ENCODE results near the gene GPR55.

The GPR55 gene

GRCh38 chr2:230930928-230931555 is 6.0 kb upstream of the GPR55 start:
- Histone ChIP-seq H3K9me3 (replicated peaks; ENCODE audit: low read length) (no peaks in the 10 kb centered on the region), H3K4me1 (ENCODE audit: control insufficient read depth, insufficient read depth, low read length) (peaks cover 9% of the 10 kb centered on the region), H3K4me3 (ENCODE audit: low read length) (no peak overlapping the region), H3K36me3 (ENCODE audit: insufficient read depth, low read length) (no peaks in the 10 kb centered on the region), H3K4me2 (ENCODE audit: low read length) (no peak overlapping the region), H3K9ac (ENCODE audit: low read depth, low read length) (no peak overlapping the region), H3K27me3 (ENCODE audit: control insufficient read depth, insufficient read depth, low read length) (peaks cover 27% of the 10 kb centered on the region)

GRCh38 chr2:230930149-230930780 is 5.2 kb upstream of the GPR55 start:
- Histone ChIP-seq H3K4me2 (ENCODE audit: low read length) (no peak overlapping the region), H3K9me3 (replicated peaks; ENCODE audit: low read length) (no peaks in the 10 kb centered on the region), H3K4me1 (ENCODE audit: control insufficient read depth, insufficient read depth, low read length) (peaks cover 9% of the 10 kb centered on the region), H3K4me3 (ENCODE audit: low read length) (no peak overlapping the region), H3K9ac (ENCODE audit: low read depth, low read length) (no peak overlapping the region), H3K36me3 (ENCODE audit: insufficient read depth, low read length) (no peaks in the 10 kb centered on the region), H3K27me3 (ENCODE audit: control insufficient read depth, insufficient read depth, low read length) (peaks cover 20% of the 10 kb centered on the region)

- H3K4me2 ChIP-seq (ENCODE audit: low read length) = no peak overlapping the region
- H3K4me3 ChIP-seq (ENCODE audit: low read length) = no peak overlapping the region
- no peaks in the 10 kb centered on the region for H3K36me3 ChIP-seq (ENCODE audit: insufficient read depth, low read length)
- H3K9me3 ChIP-seq (replicated peaks; ENCODE audit: low read length) = no peaks in the 10 kb centered on the region
- peaks cover 19% of the 10 kb centered on the region for H3K27me3 ChIP-seq (ENCODE audit: control insufficient read depth, insufficient read depth, low read length)
- H3K9ac ChIP-seq (ENCODE audit: low read depth, low read length) = no peak overlapping the region
- H3K4me1 ChIP-seq (ENCODE audit: control insufficient read depth, insufficient read depth, low read length) = peaks cover 9% of the 10 kb centered on the region
These were observed 4.5 kb upstream of the GPR55 start for GRCh38 chr2:230929381-230930148.

GRCh38 chr2:230928701-230929380 is 3.8 kb upstream of the GPR55 start:
- Histone ChIP-seq H3K4me1 (ENCODE audit: control insufficient read depth, insufficient read depth, low read length) (peaks cover 9% of the 10 kb centered on the region), H3K4me2 (ENCODE audit: low read length) (no peak overlapping the region), H3K4me3 (ENCODE audit: low read length) (no peak overlapping the region), H3K36me3 (ENCODE audit: insufficient read depth, low read length) (no peaks in the 10 kb centered on the region), H3K9ac (ENCODE audit: low read depth, low read length) (no peak overlapping the region), H3K27me3 (ENCODE audit: control insufficient read depth, insufficient read depth, low read length) (peaks cover 21% of the 10 kb centered on the region), H3K9me3 (replicated peaks; ENCODE audit: low read length) (no peaks in the 10 kb centered on the region)

GRCh38 chr2:230927711-230928341 is 2.8 kb upstream of the GPR55 start:
- no peaks in the 10 kb centered on the region for H3K36me3 ChIP-seq (ENCODE audit: insufficient read depth, low read length)
- peaks cover 8% of the 10 kb centered on the region for H3K4me1 ChIP-seq (ENCODE audit: control insufficient read depth, insufficient read depth, low read length)
- H3K9me3 ChIP-seq (replicated peaks; ENCODE audit: low read length) = no peaks in the 10 kb centered on the region
- no peak overlapping the region for H3K4me2 ChIP-seq (ENCODE audit: low read length)
- H3K27me3 ChIP-seq (ENCODE audit: control insufficient read depth, insufficient read depth, low read length) = peaks cover 31% of the 10 kb centered on the region
- H3K4me3 ChIP-seq (ENCODE audit: low read length) = no peak overlapping the region
- H3K9ac ChIP-seq (ENCODE audit: low read depth, low read length) = no peak overlapping the region

- H3K4me1 ChIP-seq (ENCODE audit: control insufficient read depth, insufficient read depth, low read length) = no peaks in the 10 kb centered on the region
- H3K4me2 ChIP-seq (ENCODE audit: low read length) = no peak overlapping the region
- no peaks in the 10 kb centered on the region for H3K9me3 ChIP-seq (replicated peaks; ENCODE audit: low read length)
- no peak overlapping the region for H3K9ac ChIP-seq (ENCODE audit: low read depth, low read length)
- peaks cover 41% of the 10 kb centered on the region for H3K27me3 ChIP-seq (ENCODE audit: control insufficient read depth, insufficient read depth, low read length)
- H3K4me3 ChIP-seq (ENCODE audit: low read length) = no peak overlapping the region
- H3K36me3 ChIP-seq (ENCODE audit: insufficient read depth, low read length) = no peaks in the 10 kb centered on the region
These were observed 1.1 kb upstream of the GPR55 start for GRCh38 chr2:230925879-230926765.

- Histone ChIP-seq H3K4me1 (ENCODE audit: control insufficient read depth, insufficient read depth, low read length) (no peaks in the 10 kb centered on the region), H3K9ac (ENCODE audit: low read depth, low read length) (no peak overlapping the region)
These were observed 419 bp upstream of the GPR55 start for GRCh38 chr2:230925443-230925878.

GRCh38 chr2:230924092-230924469 is 961 bp downstream of the GPR55 start:
- H3K4me2 ChIP-seq (ENCODE audit: low read length) = no peak overlapping the region
- no peaks in the 10 kb centered on the region for H3K4me1 ChIP-seq (ENCODE audit: control insufficient read depth, insufficient read depth, low read length)
- H3K27me3 ChIP-seq (ENCODE audit: control insufficient read depth, insufficient read depth, low read length) = peaks cover 46% of the 10 kb centered on the region
- H3K36me3 ChIP-seq (ENCODE audit: insufficient read depth, low read length) = no peaks in the 10 kb centered on the region
- no peak overlapping the region for H3K4me3 ChIP-seq (ENCODE audit: low read length)
- H3K9ac ChIP-seq (ENCODE audit: low read depth, low read length) = no peak overlapping the region
- H3K9me3 ChIP-seq (replicated peaks; ENCODE audit: low read length) = no peaks in the 10 kb centered on the region

More at GRCh38 chr2:230925443-230925878, 419 bp upstream of the GPR55 start:
- Histone ChIP-seq H3K4me3 (ENCODE audit: low read length) (no peak overlapping the region), H3K36me3 (ENCODE audit: insufficient read depth, low read length) (no peaks in the 10 kb centered on the region), H3K27me3 (ENCODE audit: control insufficient read depth, insufficient read depth, low read length) (peaks cover 47% of the 10 kb centered on the region), H3K9me3 (replicated peaks; ENCODE audit: low read length) (no peaks in the 10 kb centered on the region), H3K4me2 (ENCODE audit: low read length) (no peak overlapping the region)

GRCh38 chr2:230922951-230923717 is 1.9 kb downstream of the GPR55 start:
- Histone ChIP-seq H3K4me1 (ENCODE audit: control insufficient read depth, insufficient read depth, low read length) (no peaks in the 10 kb centered on the region), H3K27me3 (ENCODE audit: control insufficient read depth, insufficient read depth, low read length) (peaks cover 55% of the 10 kb centered on the region), H3K4me3 (ENCODE audit: low read length) (no peak overlapping the region), H3K9ac (ENCODE audit: low read depth, low read length) (no peak overlapping the region), H3K4me2 (ENCODE audit: low read length) (no peak overlapping the region), H3K36me3 (ENCODE audit: insufficient read depth, low read length) (no peaks in the 10 kb centered on the region), H3K9me3 (replicated peaks; ENCODE audit: low read length) (no peaks in the 10 kb centered on the region)

Measured in skeletal muscle satellite cell (primary cell).